Brain microvascular endothelial cell (primary cell): ENCODE data around the gene BLZF1.

Experiments
- DNase-seq: peaks from one replicate; pipeline ENCODE4 v3.0.0-alpha.2; 2020
- H3K27ac ChIP-seq: fragments of 250-450 bp; sonication (Bioruptor Pico); 2 replicates; pipeline ENCODE4 v1.5.1; 2020; ENCODE audit warnings: mild to moderate bottlenecking, moderate library complexity
- H3K27me3 ChIP-seq: fragments of 250-450 bp; sonication (Bioruptor Pico); replicated peaks from 2 replicates; pipeline ENCODE4 v1.5.1; 2020; ENCODE audit warnings: mild to moderate bottlenecking
- H3K36me3 ChIP-seq: fragments of 250-450 bp; sonication (Bioruptor Pico); replicated peaks from 2 replicates; pipeline ENCODE4 v1.5.1; 2020; ENCODE audit warnings: mild to moderate bottlenecking
- H3K4me3 ChIP-seq: 2 replicates; pipeline ENCODE4 v1.5.1; 2011; ENCODE audit warnings: low read depth, mild to moderate bottlenecking, control low read depth, low read length, moderate library complexity
- CTCF ChIP-seq: IDR thresholded peaks from 2 replicates; pipeline ENCODE4 v1.5.1; 2011; ENCODE audit warnings: low read depth, mild to moderate bottlenecking, moderate library complexity, low read length, control low read depth, inconsistent platforms; ENCODE audit errors: missing control alignments
- in situ Hi-C: cut with HindIII; loops from 2 replicates; pipeline ENCODE4 v1.10.0; 2017; ENCODE audit warnings: low sequenced_read_pairs, low pct_ligation_motif_present

The BLZF1 gene

GRCh38 chr1:169364948-169365347 is 3.0 kb upstream of the BLZF1 start:
- in situ Hi-C loops, result no loop called here

GRCh38 chr1:169367096-169367685 is 804 bp upstream of the BLZF1 start:
- H3K27ac ChIP-seq, result peak overlapping the region; percentile 96
- peaks cover 9% of the 10 kb centered on the region for H3K36me3 ChIP-seq
- in situ Hi-C loops, result no loop called here
- no peak for TF ChIP-seq CTCF
- DNase-seq, result no peak
- H3K27me3 ChIP-seq, result no peaks in the 10 kb centered on the region
- H3K4me3 ChIP-seq, result peak overlapping the region; percentile 86

More at GRCh38 chr1:169364948-169365347, 3.0 kb upstream of the BLZF1 start:
- H3K27ac ChIP-seq, result no peak overlapping the region
- no peak overlapping the region for H3K4me3 ChIP-seq
- no peaks in the 10 kb centered on the region for H3K27me3 ChIP-seq
- no peak for DNase-seq
- TF ChIP-seq CTCF, result no peak
- peaks cover 3% of the 10 kb centered on the region for H3K36me3 ChIP-seq

GRCh38 chr1:169368406-169368769 is 393 bp downstream of the BLZF1 start:
- Histone ChIP-seq H3K27me3 (no peaks in the 10 kb centered on the region), H3K4me3 (peak overlapping the region; percentile 86), H3K27ac (peak overlapping the region; percentile 96), H3K36me3 (peaks cover 17% of the 10 kb centered on the region)
- peak; percentile 4 for DNase-seq
- in situ Hi-C loops, result no loop called here
- TF ChIP-seq CTCF, result no peak

- TF ChIP-seq CTCF, result no peak
- in situ Hi-C loops, result no loop called here
- Histone ChIP-seq H3K36me3 (peaks cover 18% of the 10 kb centered on the region), H3K27ac (no peak overlapping the region), H3K4me3 (no peak overlapping the region), H3K27me3 (no peaks in the 10 kb centered on the region)
- no peak for DNase-seq
Measured at GRCh38 chr1:169371404-169371803, 3.4 kb downstream of the BLZF1 start.

- H3K27ac ChIP-seq, result no peak overlapping the region
- in situ Hi-C loops, result no loop called here
- H3K27me3 ChIP-seq, result no peaks in the 10 kb centered on the region
- no peak overlapping the region for H3K4me3 ChIP-seq
- peaks cover 31% of the 10 kb centered on the region for H3K36me3 ChIP-seq
- no peak for DNase-seq
- no peak for TF ChIP-seq CTCF
Measured at GRCh38 chr1:169381162-169381561, 13.2 kb downstream of the BLZF1 start.

- no peak overlapping the region for H3K4me3 ChIP-seq
- no peaks in the 10 kb centered on the region for H3K27me3 ChIP-seq
- H3K36me3 ChIP-seq, result peaks cover 29% of the 10 kb centered on the region
- H3K27ac ChIP-seq, result no peak overlapping the region
- no peak for DNase-seq
- no peak for TF ChIP-seq CTCF
- in situ Hi-C loops, result no loop called here
Measured at GRCh38 chr1:169383449-169383848, 15.5 kb downstream of the BLZF1 start.
